Heart left ventricle (tissue), 16 donors: ENCODE data around the gene KIF13A. TPM values are rescaled to one million over a fixed set of nuclear protein-coding genes. Genes with fewer than 3 reads are reported as not detected.
"Not testable (repeated sequence)": the region's sequence is repeated elsewhere in the genome, so short reads cannot be mapped to it uniquely, and the experiment has no call there.

Experiments used
- ATAC-seq, 4 donors: fragments of 200-7000 bp; cut with Tn5 transposase; one replicate each; pipeline ENCODE4 v1.9.1; 2020 to 2022; ENCODE audit warnings: moderate library complexity in 4 of 4, mild to moderate bottlenecking in 3 of 4, moderate number of reproducible peaks in 1 of 4
- DNase-seq, 5 donors: peaks; one replicate each; pipeline ENCODE4 v3.0.0-alpha.2; 2020
- H3K27ac ChIP-seq, 12 donors: fragments of 200-600 bp; sonication (generic) in 4 of 12; one replicate each; pipeline versions ENCODE4 v1.5.0 to v1.8.0; 2016 to 2022; ENCODE audit warnings: mild to moderate bottlenecking in 2 of 12
- H3K27me3 ChIP-seq, 9 donors: fragments of 200-600 bp; sonication (generic) in 2 of 9; one replicate each; pipeline versions ENCODE4 v1.5.1 to v1.8.0; 2016 to 2022; ENCODE audit warnings: mild to moderate bottlenecking in 3 of 9
- H3K36me3 ChIP-seq, 9 donors: fragments of 200-600 bp; sonication (generic) in 2 of 9; one replicate each; pipeline versions ENCODE4 v1.5.0 to v1.8.0; 2018 to 2022; ENCODE audit warnings: mild to moderate bottlenecking in 2 of 9
- H3K4me1 ChIP-seq, 12 donors: fragments of 200-600 bp; sonication (generic) in 4 of 12; one replicate each; pipeline versions ENCODE4 v1.5.0 to v1.8.0; 2016 to 2022; ENCODE audit warnings: mild to moderate bottlenecking in 3 of 12
- H3K4me3 ChIP-seq, 12 donors: fragments of 200-600 bp; sonication (generic) in 4 of 12; one replicate each; pipeline versions ENCODE4 v1.5.0 to v1.8.0; 2017 to 2022; ENCODE audit warnings: mild to moderate bottlenecking in 9 of 12, moderate library complexity in 4 of 12
- H3K9me3 ChIP-seq, 12 donors: fragments of 200-600 bp; sonication (generic) in 4 of 12; one replicate each; pipeline versions ENCODE4 v1.5.0 to v1.8.0; 2016 to 2022; ENCODE audit warnings: mild to moderate bottlenecking in 1 of 12
- CTCF ChIP-seq, 12 donors: fragments of 200-600 bp; sonication (generic) in 4 of 12; IDR thresholded peaks; one replicate each; pipeline versions ENCODE4 v1.5.0 to v1.8.0; 2018 to 2022; ENCODE audit warnings: antibody characterized with exemption in 12 of 12, mild to moderate bottlenecking in 5 of 12
- POLR2A ChIP-seq, 2 donors: fragments of 450-650 bp; IDR thresholded peaks; one replicate each; pipeline ENCODE4 v1.6.1; 2017; ENCODE audit warnings: antibody characterized with exemption in 2 of 2, mild to moderate bottlenecking in 2 of 2, moderate library complexity in 2 of 2
- WGBS, 4 donors: extraction: QIAGEN DNeasy Blood & Tissue Kit in 2 of 4; methylation state at CpG; one replicate each; pipeline versions ENCODE4 v1.1.5 to v1.1.7; 2013 to 2018; 5-methylcytosine and 5-hydroxymethylcytosine counted together
- intact Hi-C, 10 donors: fragments of 100-400 bp; cut with DNase I; formaldehyde crosslinking; loops; one replicate each; pipeline versions ENCODE4 v1.11.1 to v1.14.2; 2022
- polyA plus RNA-seq, 2 donors: library from polyadenylated mRNA; stranded (reverse); fragments of 200-250 nt; gene quantifications; one replicate each; pipeline ENCODE4 v1.2.3, GENCODE V29; 2013
- total RNA-seq, 9 donors: library from RNA; depleted of rRNA in 2 of 9; stranded (reverse); fragments of >200 nt in 2 of 9; fragmentation: NEBNext Ultra II Directional in 3 of 9; extraction: Animal tissue kit (Norgen Biotek cat#: 25700) in 3 of 9; gene quantifications; one replicate each; pipeline versions ENCODE4 v1.1.0 to v1.2.4, GENCODE V29; 2016 to 2023
- donor health status: ischemic (EF 13 %, LVEDD 7.1; RV severe dilation, severe dysfunction).
- donor health status: healthy with polysubstance abuse.
- donor health status: DM: no; HTN: yes; CAD: no.
- donor health status: DM: no; HTN: no; CAD: no.
- donor health status: ischemic (EF 25% LVEDD 6.9; RV normal size, moderate dysfunction).
- donor health status: ischemic (EF 25% LVEDD 5.7; RV mildly dilated, moderate dysfunction).
- donor health status: healthy.
- donor health status: DM: yes; HTN: yes; CAD: no.
- donor health status: ischemic (EF 35%, LVEDD 5.7; RV mildly dilated, moderate dysfunction).
- donor health status: nonischemic (EF 11% LVEDD 7.7; RV severe dilation, severe dysfunction).
- donor health status: DM: yes; HTN: yes; CAD: no.
- donor health status: PGD.
- donor health status: ischemic (EF 29% LVEDD 5.4; RV normal size, mild dysfunction).
- donor health status: nonischemic (EF 23%, LVEDD 6.1; RV moderate dilation, normal function).

KIF13A gene
- total and polyA plus RNA-seq, 11 donors = 17.1 to 148 (median 72.2) TPM

- no peak overlapping the region for H3K27ac ChIP-seq
- no peaks in the 10 kb centered on the region for H3K27me3 ChIP-seq
- ATAC-seq (no peak), DNase-seq (no peak)
- H3K36me3 ChIP-seq = peaks cover 0 to 52% (median 25%) of the 10 kb centered on the region in 9 donors
- no peak overlapping the region for H3K4me3 ChIP-seq
- intact Hi-C loops = no loop called here
- H3K4me1 ChIP-seq = no peaks in the 10 kb centered on the region
- TF ChIP-seq POLR2A (IDR thresholded peaks at IDR 0.05) = no peak
- TF ChIP-seq CTCF (IDR thresholded peaks at IDR 0.05) = no peak
- WGBS, 4 donors = 75 to 88% (median 81%) methylated on average over 6 of the region's 6 CpGs
- H3K9me3 ChIP-seq = no peaks in the 10 kb centered on the region
These were observed 229.3 kb downstream of the KIF13A start for GRCh38 chr6:17758119-17758518.

- H3K36me3 ChIP-seq = peaks cover 0 to 13% (median 4%) of the 10 kb centered on the region in 9 donors
- no peaks in the 10 kb centered on the region for H3K9me3 ChIP-seq
- 85 to 91% (median 87%) methylated on average over 3 of the region's 3 CpGs for WGBS, 4 donors
- no peak overlapping the region for H3K4me3 ChIP-seq
- ATAC-seq (no peak), DNase-seq (no peak)
- intact Hi-C loops = no loop called here
- H3K27ac ChIP-seq = no peak overlapping the region
- no peaks in the 10 kb centered on the region for H3K4me1 ChIP-seq
- H3K27me3 ChIP-seq = no peaks in the 10 kb centered on the region
- TF ChIP-seq CTCF (IDR thresholded peaks at IDR 0.05) = no peak
- TF ChIP-seq POLR2A (IDR thresholded peaks at IDR 0.05) = no peak
These were observed 233.2 kb downstream of the KIF13A start for GRCh38 chr6:17754254-17754653.

GRCh38 chr6:17745324-17745723 lies 242.1 kb downstream of the KIF13A start:
- H3K27ac ChIP-seq, H3K4me1 ChIP-seq, intact Hi-C loops, H3K27me3 ChIP-seq, ATAC-seq, H3K4me3 ChIP-seq, DNase-seq, H3K36me3 ChIP-seq, H3K9me3 ChIP-seq: not testable (repeated sequence)
- 95 to 98% (median 97%) methylated on average over 9 to 35 of the region's 35 CpGs for WGBS, 4 donors

- intact Hi-C loops, H3K36me3 ChIP-seq, H3K4me3 ChIP-seq, H3K9me3 ChIP-seq, H3K27ac ChIP-seq, H3K4me1 ChIP-seq, DNase-seq, H3K27me3 ChIP-seq, ATAC-seq: not testable (repeated sequence)
- WGBS, 4 donors = 88 to 90% (median 88%) methylated on average over 12 to 13 of the region's 13 CpGs
These were observed 242.6 kb downstream of the KIF13A start for GRCh38 chr6:17744757-17745308.

- intact Hi-C loops = no loop called here
- TF ChIP-seq CTCF (IDR thresholded peaks at IDR 0.05) (no peak), POLR2A (IDR thresholded peaks at IDR 0.05) (no peak)
- ATAC-seq (no peak), DNase-seq (no peak)
- Histone ChIP-seq H3K4me3 (no peak overlapping the region), H3K27ac (no peak overlapping the region), H3K27me3 (no peaks in the 10 kb centered on the region), H3K4me1 (peaks cover 0 to 9% (median 0%) of the 10 kb centered on the region in 12 donors), H3K9me3 (peaks cover 0 to under 1% (median 0%) of the 10 kb centered on the region in 12 donors), H3K36me3 (no peaks in the 10 kb centered on the region)
- 53 to 62% (median 54%) methylated on average over 11 of the region's 11 CpGs for WGBS, 4 donors
These were observed 243.2 kb downstream of the KIF13A start for GRCh38 chr6:17744019-17744756.
